Measurements from ENCODE around the gene TEAD4. TPM values are rescaled to one million over a fixed set of nuclear protein-coding genes. Genes with fewer than 3 reads are reported as not detected.

TEAD4 gene
- total RNA-seq, 2 donors from 2014 or later = 12.9 to 41.5 TPM

DNA sequence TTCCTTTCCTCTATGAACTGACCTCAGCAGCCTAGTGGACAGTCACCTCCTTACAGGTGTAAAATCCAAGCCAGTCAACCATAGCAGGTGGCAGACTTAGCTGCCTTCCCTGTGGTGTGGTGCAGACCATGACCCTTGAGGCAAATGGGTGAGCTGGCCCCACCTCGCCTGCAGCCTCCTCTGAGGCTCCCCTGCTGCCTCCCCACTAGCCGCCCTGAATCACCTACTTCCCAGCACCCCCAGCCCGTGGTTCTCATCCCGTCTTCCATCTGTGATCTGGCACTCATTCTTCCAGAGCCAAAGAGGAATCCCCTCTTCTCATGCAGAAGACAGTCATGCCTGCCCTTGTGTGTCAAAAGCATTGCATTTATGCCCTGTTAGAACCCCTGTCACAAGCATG lies 83.6 kb downstream of the TEAD4 start:
- H3K4me3 ChIP-seq = no peak overlapping the region
- TF ChIP-seq, protein P1, sequence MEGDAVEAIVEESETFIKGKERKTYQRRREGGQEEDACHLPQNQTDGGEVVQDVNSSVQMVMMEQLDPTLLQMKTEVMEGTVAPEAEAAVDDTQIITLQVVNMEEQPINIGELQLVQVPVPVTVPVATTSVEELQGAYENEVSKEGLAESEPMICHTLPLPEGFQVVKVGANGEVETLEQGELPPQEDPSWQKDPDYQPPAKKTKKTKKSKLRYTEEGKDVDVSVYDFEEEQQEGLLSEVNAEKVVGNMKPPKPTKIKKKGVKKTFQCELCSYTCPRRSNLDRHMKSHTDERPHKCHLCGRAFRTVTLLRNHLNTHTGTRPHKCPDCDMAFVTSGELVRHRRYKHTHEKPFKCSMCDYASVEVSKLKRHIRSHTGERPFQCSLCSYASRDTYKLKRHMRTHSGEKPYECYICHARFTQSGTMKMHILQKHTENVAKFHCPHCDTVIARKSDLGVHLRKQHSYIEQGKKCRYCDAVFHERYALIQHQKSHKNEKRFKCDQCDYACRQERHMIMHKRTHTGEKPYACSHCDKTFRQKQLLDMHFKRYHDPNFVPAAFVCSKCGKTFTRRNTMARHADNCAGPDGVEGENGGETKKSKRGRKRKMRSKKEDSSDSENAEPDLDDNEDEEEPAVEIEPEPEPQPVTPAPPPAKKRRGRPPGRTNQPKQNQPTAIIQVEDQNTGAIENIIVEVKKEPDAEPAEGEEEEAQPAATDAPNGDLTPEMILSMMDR (IDR thresholded peaks at IDR 0.05) = no peak
- DNase-seq (ENCODE audit: low spot score) = no peak
- H3K4me1 ChIP-seq = peaks cover 0 to 34% of the 10 kb centered on the region in 2 donors
- no peaks in the 10 kb centered on the region for H3K9me3 ChIP-seq
- no peaks in the 10 kb centered on the region for H3K27me3 ChIP-seq
- no peak overlapping the region for H3K27ac ChIP-seq
- H3K36me3 ChIP-seq = peaks cover 17% of the 10 kb centered on the region

DNA sequence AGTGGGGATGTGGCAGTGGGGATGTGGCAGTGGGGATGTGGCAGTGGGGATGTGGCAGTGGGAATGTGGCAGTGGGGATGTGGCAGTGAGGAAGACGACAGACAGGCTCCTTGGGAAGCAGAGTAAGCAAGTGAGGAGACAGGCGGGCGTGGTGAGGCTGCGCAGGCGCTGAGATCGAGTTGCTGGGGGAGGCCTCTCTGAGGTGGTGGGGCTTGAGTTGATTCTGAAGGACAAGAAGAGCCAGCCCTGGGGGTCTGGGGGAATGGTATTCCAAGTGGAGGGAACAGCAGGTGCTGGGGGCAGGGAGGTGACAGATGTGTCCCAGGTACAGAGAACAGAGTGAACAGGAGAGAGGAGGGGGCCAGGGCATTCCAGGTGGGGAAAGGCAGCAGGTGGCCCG lies 84.2 kb downstream of the TEAD4 start:
- Histone ChIP-seq H3K27ac (no peak overlapping the region), H3K36me3 (peaks cover 17% of the 10 kb centered on the region), H3K9me3 (no peaks in the 10 kb centered on the region), H3K27me3 (no peaks in the 10 kb centered on the region), H3K4me1 (peaks cover 0 to 39% of the 10 kb centered on the region in 2 donors), H3K4me3 (no peak overlapping the region)
- no peak for DNase-seq (ENCODE audit: low spot score)
- TF ChIP-seq, protein P1 (IDR thresholded peaks at IDR 0.05) = no peak

DNA sequence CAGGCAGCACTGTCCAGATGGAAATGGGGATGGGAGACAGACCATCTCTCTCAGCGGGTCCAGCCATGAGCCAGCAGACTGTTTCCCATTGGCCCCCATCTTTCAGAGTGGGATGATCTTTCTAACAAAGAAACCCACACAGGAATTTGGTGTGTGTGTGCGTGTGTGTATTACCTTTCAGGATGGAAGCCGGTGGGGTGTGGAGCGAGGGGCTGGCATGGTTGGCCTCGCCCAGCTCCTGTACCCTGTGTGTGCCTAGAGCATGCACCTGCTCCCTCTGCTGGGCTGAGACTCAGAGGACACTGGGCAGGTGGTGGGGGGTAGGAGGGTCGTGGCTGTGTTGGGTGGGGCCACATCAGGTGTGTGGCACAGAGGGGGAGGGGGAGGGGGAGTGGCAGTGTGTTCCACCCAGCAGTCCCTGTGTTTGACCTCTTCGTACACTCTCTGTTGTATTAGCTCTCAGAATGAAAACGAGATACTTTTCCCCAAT lies 85.0 kb downstream of the TEAD4 start:
- no peak overlapping the region for H3K4me3 ChIP-seq
- DNase-seq (ENCODE audit: low spot score) = no peak
- TF ChIP-seq, protein P1 (IDR thresholded peaks at IDR 0.05) = no peak
- H3K9me3 ChIP-seq = no peaks in the 10 kb centered on the region
- H3K27me3 ChIP-seq = no peaks in the 10 kb centered on the region
- H3K27ac ChIP-seq = no peak overlapping the region
- H3K36me3 ChIP-seq = peaks cover 15% of the 10 kb centered on the region
- peaks cover 0 to 40% of the 10 kb centered on the region in 2 donors for H3K4me1 ChIP-seq

DNA sequence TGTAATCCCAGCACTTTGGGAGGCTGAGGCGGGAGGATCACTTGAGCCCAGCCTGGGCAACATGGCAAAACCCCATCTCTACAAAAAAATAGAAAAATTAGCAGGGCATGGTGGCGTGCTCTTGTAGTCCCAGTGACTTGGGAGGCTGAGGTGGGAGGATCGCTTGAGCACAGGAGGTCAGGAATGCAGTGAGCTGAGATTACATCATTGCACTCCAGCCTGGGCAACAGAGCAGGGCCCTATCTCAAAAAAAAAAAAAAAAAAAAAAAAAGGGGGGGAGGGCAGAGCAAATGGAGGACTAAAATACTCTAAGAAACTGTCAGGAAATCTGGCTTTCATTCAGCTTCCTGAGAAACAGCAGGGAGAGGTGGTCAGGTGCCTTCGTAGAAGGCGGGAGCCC lies 86.3 kb downstream of the TEAD4 start:
- peaks cover 0 to 40% of the 10 kb centered on the region in 2 donors for H3K4me1 ChIP-seq
- TF ChIP-seq, protein P1 (IDR thresholded peaks at IDR 0.05) = no peak
- no peak overlapping the region for H3K4me3 ChIP-seq
- DNase-seq (ENCODE audit: low spot score) = no peak
- H3K27ac ChIP-seq = peak overlapping the region; percentile 71 to 93
- no peaks in the 10 kb centered on the region for H3K27me3 ChIP-seq
- H3K36me3 ChIP-seq = peaks cover 4% of the 10 kb centered on the region
- no peaks in the 10 kb centered on the region for H3K9me3 ChIP-seq

DNA sequence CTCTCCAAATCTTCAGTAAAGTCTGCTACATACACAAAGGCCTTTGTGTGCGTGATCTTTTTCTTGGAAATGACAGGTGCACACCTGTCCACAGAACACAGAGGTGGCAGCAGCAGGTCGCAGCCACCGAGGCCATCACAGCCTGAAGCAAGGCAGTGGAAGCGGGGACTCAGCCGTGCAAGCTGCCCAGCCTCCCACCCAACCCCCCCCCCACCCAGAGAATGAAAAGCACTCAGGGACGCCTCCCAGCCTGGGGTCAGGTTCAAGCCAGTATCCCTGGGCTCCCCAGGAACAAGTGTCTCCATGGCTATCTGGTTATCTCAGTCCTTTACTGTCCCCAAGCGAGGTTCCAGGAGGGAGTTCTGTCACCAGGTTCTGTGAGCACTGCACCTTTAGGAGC lies 86.8 kb downstream of the TEAD4 start:
- H3K9me3 ChIP-seq = no peaks in the 10 kb centered on the region
- H3K4me1 ChIP-seq = peaks cover 0 to 40% of the 10 kb centered on the region in 2 donors
- peak overlapping the region; percentile 71 to 93 for H3K27ac ChIP-seq
- H3K27me3 ChIP-seq = no peaks in the 10 kb centered on the region
- H3K36me3 ChIP-seq = no peaks in the 10 kb centered on the region
- TF ChIP-seq, protein P1 (IDR thresholded peaks at IDR 0.05) = no peak
- no peak for DNase-seq (ENCODE audit: low spot score)
- no peak overlapping the region for H3K4me3 ChIP-seq
